ENCODE data around the gene SHF.
"Not testable (repeated sequence)": the region's sequence is repeated elsewhere in the genome, so short reads cannot be mapped to it uniquely, and the experiment has no call there.

- not testable (repeated sequence) for TF ChIP-seq CTCF (IDR thresholded peaks at IDR 0.05; ENCODE audit: low read depth, low read length); EZH2phosphoT487 (IDR thresholded peaks at IDR 0.05; ENCODE audit: low read depth)
These were observed 51.9 kb downstream of the SHF start for GRCh38 chr15:45135705-45136377.
